SJCRH30 (cell line): Measurements from ENCODE around the gene TM9SF4. TPM values are rescaled to one million over a fixed set of nuclear protein-coding genes. Genes with fewer than 3 reads are reported as not detected.

ENCODE experiments used
- DNase-seq, 2 experiments: peaks; one replicate each; pipeline ENCODE4 v3.0.0-alpha.2; 2015 to 2020
- H3K27ac ChIP-seq: fragments of 250-450 bp; sonication (Bioruptor Pico); 2 replicates; pipeline ENCODE4 v1.5.1; 2020; ENCODE audit warnings: mild to moderate bottlenecking, moderate library complexity
- H3K27me3 ChIP-seq: fragments of 250-450 bp; sonication (Bioruptor Pico); 2 replicates; pipeline ENCODE4 v1.5.1; 2020; ENCODE audit warnings: mild to moderate bottlenecking, moderate library complexity
- H3K36me3 ChIP-seq: fragments of 250-450 bp; sonication (Bioruptor Pico); 2 replicates; pipeline ENCODE4 v1.5.1; 2020; ENCODE audit warnings: mild to moderate bottlenecking, moderate library complexity
- H3K4me1 ChIP-seq: fragments of 250-450 bp; sonication (Bioruptor Pico); 2 replicates; pipeline ENCODE4 v1.5.1; 2020; ENCODE audit warnings: mild to moderate bottlenecking, moderate library complexity
- H3K4me3 ChIP-seq: fragments of 250-450 bp; sonication (Bioruptor Pico); 2 replicates; pipeline ENCODE4 v1.5.1; 2020; ENCODE audit warnings: mild to moderate bottlenecking, moderate library complexity
- H3K9me3 ChIP-seq: fragments of 250-450 bp; sonication (Bioruptor Pico); replicated peaks from 2 replicates; pipeline ENCODE4 v1.5.1; 2020; ENCODE audit warnings: mild to moderate bottlenecking, moderate library complexity
- total RNA-seq: library from RNA; depleted of rRNA; stranded (reverse); fragments of >200 nt; shearing (Covaris generic); gene quantifications from 2 replicates; pipeline ENCODE4 v1.2.3, GENCODE V29; 2014

TM9SF4 gene
- total RNA-seq, 1 experiment from 2014 or later, result 40.0 TPM

DNA sequence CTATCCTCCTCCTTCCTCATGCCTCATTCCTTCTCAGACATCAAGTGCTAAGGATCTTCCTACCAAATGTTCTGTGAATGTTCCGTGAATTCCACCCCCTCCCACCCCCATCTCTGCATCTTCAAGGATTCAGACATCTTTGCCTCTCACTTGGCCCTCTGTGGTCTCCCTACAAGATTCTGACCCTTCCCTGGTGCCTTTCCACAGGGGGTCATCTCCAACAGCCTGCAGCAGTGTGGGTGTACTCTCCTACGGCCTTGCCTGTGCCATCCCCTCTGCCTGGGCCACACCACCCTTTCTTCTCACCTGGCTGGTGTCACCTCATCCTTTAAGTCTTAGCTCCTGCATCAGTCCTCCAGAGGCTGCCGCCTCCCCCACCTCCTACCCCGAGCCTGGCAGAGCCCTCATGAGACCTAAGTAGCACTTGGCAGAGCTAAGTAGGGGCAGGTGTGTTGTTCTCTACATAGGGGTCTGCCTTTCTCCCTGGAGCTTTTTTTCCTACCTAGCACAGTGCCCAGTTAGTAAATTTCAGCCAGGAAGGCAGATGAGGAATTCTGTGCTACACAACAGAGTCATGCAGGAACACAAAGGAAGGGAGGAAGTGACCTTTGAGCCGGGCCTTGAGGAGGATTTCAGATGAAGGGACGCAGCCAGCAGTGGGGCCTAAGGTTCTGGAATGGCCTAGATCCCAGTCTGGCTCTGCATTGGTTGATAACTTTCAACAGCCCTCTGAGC lies 43.1 kb downstream of the TM9SF4 start:
- DNase-seq, result no peak
- H3K36me3 ChIP-seq, result peaks cover 37% of the 10 kb centered on the region
- no peak overlapping the region for H3K4me3 ChIP-seq
- H3K4me1 ChIP-seq, result peaks cover 6% of the 10 kb centered on the region; the same call in 1 of the 2 replicates
- H3K27ac ChIP-seq, result no peak overlapping the region
- H3K27me3 ChIP-seq, result no peaks in the 10 kb centered on the region
- no peaks in the 10 kb centered on the region for H3K9me3 ChIP-seq

DNA sequence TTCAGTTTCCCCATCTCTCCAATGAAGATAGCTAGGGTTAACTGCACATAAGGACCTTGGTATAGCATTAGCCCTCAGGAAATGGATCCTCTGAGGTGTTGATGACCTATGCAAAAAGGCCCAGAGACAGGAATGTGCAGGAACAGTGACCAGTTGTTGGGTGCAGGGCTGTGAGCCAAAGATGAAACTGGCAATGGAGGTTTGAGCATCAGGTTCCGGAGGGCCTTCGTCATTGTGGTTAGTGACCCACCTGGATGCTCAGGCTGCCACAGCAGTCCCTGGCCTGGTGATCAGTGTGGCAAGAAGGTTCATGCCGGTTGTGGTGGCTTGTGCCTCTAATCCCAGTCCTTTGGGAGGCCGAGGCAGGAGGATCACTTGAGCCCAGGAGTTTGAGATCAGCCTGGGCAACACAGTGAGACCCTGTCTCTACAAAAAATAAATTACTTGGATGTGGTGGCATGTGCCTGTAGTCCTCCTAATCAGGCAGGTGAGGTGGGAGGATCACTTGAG lies 43.7 kb downstream of the TM9SF4 start:
- Histone ChIP-seq H3K27ac (no peak overlapping the region), H3K36me3 (peaks cover 35% of the 10 kb centered on the region), H3K27me3 (no peaks in the 10 kb centered on the region), H3K4me1 (peaks cover 6% of the 10 kb centered on the region; the same call in 1 of the 2 replicates), H3K9me3 (no peaks in the 10 kb centered on the region), H3K4me3 (no peak overlapping the region)
- DNase-seq, result no peak

DNA sequence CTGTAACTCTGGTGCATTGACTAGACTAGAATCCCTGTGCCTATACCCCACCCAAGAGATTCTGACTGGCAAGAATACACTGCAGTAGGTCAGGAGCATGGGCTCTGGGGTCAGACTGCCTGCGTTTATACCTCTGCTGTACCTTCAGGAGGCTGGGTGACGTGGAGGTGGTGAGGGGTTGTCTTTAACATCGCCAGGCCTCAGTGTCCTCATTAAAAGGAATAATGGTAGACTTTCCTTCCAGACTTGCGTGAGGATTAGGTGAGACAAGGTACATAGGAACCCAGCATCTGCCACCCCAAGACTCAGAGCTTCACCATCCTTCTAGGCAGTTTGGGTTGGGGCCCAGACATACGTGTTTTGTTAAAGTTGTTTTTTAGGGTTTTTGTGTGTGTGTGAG lies 44.3 kb downstream of the TM9SF4 start:
- H3K27ac ChIP-seq, result no peak overlapping the region
- no peak for DNase-seq
- H3K36me3 ChIP-seq, result peaks cover 36% of the 10 kb centered on the region
- no peak overlapping the region for H3K4me3 ChIP-seq
- peaks cover 6% of the 10 kb centered on the region; the same call in 1 of the 2 replicates for H3K4me1 ChIP-seq
- H3K27me3 ChIP-seq, result no peaks in the 10 kb centered on the region
- no peaks in the 10 kb centered on the region for H3K9me3 ChIP-seq

DNA sequence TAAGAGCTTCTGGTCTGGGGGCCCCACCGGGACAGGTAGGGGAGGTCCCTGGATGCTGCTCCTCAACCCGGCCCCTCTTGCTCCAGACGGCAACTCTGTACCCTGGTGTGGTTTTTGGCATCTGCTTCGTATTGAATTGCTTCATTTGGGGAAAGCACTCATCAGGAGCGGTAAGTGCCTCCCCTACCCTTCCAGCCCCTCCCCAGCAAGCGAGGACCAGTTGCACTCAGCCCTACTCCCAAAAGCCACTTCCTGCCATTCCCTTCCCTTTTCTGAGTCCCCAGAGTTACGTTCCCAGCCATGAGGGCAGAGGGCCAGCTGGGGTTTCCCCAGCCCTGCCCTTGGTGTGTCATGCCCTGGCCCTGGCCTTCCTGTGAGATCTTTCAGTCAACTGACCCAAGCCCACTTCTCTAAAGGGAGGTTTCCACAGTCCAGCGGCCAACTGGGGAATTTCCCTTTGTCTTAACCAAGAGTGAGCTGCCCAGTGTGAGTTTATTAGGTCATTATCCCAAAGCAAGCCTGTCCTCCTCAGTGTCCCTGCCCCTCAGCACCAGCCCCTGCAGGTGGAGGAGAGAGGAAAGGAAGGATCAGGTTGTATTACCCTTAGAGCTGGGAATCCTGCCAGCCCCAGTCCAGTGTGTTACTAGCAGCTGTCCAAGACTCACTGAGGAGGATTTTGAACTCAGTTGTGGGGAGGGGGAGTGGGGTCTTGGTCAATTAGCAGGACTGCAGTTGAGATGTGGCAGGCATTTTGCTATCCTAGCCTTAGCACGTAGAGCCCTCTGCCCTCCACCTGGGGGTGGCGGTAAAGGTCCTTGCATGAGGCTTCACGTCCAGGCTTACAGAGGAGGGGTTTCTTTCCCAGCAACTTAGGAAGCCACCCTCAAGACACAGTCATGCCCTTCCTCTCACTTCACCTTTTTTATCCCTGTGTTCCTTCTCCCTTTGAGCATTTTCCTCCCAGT lies 45.8 kb downstream of the TM9SF4 start:
- peaks cover 38% of the 10 kb centered on the region for H3K36me3 ChIP-seq
- peak; percentile 63 to 66 for DNase-seq
- no peaks in the 10 kb centered on the region for H3K9me3 ChIP-seq
- H3K27me3 ChIP-seq, result no peaks in the 10 kb centered on the region
- H3K27ac ChIP-seq, result no peak overlapping the region
- no peak overlapping the region for H3K4me3 ChIP-seq
- peaks cover 6% of the 10 kb centered on the region; the same call in 1 of the 2 replicates for H3K4me1 ChIP-seq

DNA sequence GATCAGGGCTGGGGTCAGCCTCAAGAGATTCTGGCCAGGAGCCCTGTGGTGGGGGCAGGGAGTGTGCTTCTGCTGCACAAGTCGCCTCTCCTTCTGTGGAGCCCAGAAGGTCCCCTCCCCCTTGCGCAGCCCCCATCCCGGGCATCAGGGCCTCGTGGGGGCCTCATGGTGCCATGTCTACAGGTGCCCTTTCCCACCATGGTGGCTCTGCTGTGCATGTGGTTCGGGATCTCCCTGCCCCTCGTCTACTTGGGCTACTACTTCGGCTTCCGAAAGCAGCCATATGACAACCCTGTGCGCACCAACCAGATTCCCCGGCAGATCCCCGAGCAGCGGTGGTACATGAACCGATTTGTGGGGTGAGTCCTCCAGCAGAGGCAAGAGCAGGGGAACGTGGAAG lies 48.1 kb downstream of the TM9SF4 start:
- H3K9me3 ChIP-seq, result no peaks in the 10 kb centered on the region
- no peaks in the 10 kb centered on the region for H3K27me3 ChIP-seq
- H3K4me3 ChIP-seq, result no peak overlapping the region
- DNase-seq, result no peak
- no peak overlapping the region for H3K27ac ChIP-seq
- H3K4me1 ChIP-seq, result peaks cover 6% of the 10 kb centered on the region; the same call in 1 of the 2 replicates
- H3K36me3 ChIP-seq, result peaks cover 50% of the 10 kb centered on the region

DNA sequence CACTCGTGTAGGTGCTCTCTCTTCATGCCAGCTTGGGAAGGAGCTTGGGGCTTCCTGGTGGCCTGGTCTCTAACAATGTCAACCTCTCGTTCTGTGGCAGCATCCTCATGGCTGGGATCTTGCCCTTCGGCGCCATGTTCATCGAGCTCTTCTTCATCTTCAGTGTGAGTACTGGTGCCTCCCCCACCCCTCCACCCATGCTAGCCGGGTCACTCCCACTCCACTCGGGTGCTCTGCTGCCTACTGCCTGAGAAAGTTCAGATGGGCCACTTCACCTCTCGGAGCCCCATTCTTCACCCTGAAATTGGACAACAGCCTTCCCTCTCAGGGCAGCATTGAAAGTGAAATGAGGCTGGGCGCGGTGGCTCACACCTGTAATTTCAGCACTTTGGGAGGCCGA lies 48.8 kb downstream of the TM9SF4 start:
- Histone ChIP-seq H3K9me3 (no peaks in the 10 kb centered on the region), H3K27me3 (no peaks in the 10 kb centered on the region), H3K4me1 (peaks cover 6% of the 10 kb centered on the region; the same call in 1 of the 2 replicates), H3K36me3 (peaks cover 48% of the 10 kb centered on the region), H3K4me3 (no peak overlapping the region), H3K27ac (no peak overlapping the region)
- DNase-seq, result no peak

DNA sequence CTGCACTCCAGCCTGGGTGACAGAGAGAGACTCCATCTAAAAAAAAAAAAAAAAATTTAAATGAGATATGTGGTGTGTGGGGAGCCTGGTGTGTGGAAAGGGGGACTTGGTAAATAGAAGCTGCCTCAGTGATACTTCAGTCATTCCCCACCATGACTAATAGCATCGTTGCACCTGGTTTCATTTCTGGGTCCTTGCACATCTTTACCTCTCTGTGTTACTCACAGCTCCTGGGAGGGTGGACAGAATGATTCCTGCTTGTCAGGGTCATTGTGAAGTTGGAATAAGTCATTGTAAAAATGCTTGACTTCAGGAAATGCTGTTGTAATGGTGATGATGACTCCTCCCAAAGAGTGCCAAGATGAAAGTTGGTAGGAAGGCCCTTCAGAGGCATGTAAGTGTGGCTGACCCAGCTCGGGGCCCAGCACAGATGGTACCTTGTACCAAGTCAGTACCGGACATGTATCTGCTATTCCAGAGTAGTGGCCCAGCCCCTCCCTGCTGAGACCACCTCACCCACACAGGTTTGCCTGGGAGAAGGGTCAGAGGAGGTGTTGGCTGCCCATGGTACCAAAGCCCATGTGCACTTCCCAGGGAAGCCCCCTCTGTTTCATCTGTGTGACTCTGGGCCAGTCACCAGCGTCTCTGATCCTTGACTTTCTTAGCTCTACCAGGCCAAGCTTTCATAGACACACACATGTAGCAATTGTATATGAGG lies 49.6 kb downstream of the TM9SF4 start:
- H3K4me1 ChIP-seq, result peaks cover 6% of the 10 kb centered on the region; the same call in 1 of the 2 replicates
- no peak overlapping the region for H3K4me3 ChIP-seq
- H3K9me3 ChIP-seq, result no peaks in the 10 kb centered on the region
- H3K36me3 ChIP-seq, result peaks cover 43% of the 10 kb centered on the region
- no peaks in the 10 kb centered on the region for H3K27me3 ChIP-seq
- no peak overlapping the region for H3K27ac ChIP-seq
- DNase-seq, result no peak

DNA sequence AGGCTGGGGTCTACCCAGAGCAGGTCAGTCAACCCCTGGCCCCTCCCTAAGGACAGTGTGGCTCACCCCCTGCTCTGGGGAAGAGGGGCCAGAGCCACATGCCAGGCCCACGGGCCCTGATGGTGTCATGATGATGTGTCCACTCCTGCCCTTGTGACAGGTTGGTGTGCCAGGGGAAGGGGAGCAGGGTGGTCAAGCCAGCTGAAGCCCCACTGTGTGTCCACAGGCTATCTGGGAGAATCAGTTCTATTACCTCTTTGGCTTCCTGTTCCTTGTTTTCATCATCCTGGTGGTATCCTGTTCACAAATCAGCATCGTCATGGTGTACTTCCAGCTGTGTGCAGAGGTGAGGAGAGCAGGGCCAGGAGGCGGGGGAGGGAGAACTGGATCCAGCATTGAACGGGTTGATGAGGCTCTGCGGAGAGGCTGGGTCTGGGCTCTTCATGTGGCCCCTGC lies 50.3 kb downstream of the TM9SF4 start:
- Histone ChIP-seq H3K36me3 (peaks cover 43% of the 10 kb centered on the region), H3K27me3 (no peaks in the 10 kb centered on the region), H3K27ac (no peak overlapping the region)

DNA sequence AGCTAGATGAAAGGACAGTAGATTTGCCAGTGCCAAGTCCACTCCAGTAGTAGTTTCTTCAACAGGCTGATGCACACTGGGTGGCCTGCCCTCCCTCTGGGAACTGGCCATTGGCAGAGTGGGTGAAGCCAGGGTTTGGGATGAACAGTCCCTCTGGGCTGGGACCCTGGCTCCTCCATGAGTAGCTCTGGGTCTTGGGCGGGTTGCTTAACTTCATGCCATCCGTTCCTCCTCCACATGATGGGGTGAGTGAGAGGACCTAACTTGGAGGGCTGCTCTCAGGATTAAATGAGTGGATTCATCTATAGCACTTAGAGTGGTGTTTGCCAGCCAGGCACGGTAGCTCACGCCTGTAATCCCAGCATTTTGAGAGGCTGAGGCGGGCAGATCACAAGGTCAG lies 50.8 kb downstream of the TM9SF4 start:
- Histone ChIP-seq H3K36me3 (peaks cover 43% of the 10 kb centered on the region), H3K27ac (no peak overlapping the region), H3K4me3 (no peak overlapping the region)

More for the DNA sequence above, 50.3 kb downstream of the TM9SF4 start:
- Histone ChIP-seq H3K4me3 (no peak overlapping the region), H3K9me3 (no peaks in the 10 kb centered on the region), H3K4me1 (peaks cover 6% of the 10 kb centered on the region; the same call in 1 of the 2 replicates)
- DNase-seq, result no peak

DNA sequence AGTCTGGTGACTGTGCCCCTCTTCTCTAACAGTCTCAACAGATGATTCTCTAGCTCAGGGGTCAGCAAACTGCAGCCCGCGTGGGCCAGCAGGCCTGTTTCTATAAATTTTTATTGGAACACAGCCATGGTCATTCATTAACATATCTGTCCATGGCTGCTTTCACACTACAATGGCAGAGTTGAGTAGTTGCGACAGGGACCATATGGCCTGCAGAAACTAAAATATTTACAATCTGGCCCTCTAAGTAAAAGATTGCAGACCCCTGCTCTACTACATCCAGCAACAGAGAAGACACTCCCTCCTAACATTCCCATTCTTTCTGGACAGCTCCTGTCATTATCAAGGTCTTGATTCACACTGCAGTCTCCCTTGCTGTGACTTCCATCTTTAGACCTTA lies 52.8 kb downstream of the TM9SF4 start:
- H3K9me3 ChIP-seq, result no peaks in the 10 kb centered on the region
- no peak for DNase-seq
- no peaks in the 10 kb centered on the region for H3K27me3 ChIP-seq
- no peak overlapping the region for H3K4me3 ChIP-seq
- H3K4me1 ChIP-seq, result no peaks in the 10 kb centered on the region
- H3K27ac ChIP-seq, result no peak overlapping the region
- H3K36me3 ChIP-seq, result peaks cover 52% of the 10 kb centered on the region

More for the DNA sequence above, 50.8 kb downstream of the TM9SF4 start:
- peaks cover 6% of the 10 kb centered on the region; the same call in 1 of the 2 replicates for H3K4me1 ChIP-seq
- no peaks in the 10 kb centered on the region for H3K9me3 ChIP-seq
- DNase-seq, result no peak
- no peaks in the 10 kb centered on the region for H3K27me3 ChIP-seq

DNA sequence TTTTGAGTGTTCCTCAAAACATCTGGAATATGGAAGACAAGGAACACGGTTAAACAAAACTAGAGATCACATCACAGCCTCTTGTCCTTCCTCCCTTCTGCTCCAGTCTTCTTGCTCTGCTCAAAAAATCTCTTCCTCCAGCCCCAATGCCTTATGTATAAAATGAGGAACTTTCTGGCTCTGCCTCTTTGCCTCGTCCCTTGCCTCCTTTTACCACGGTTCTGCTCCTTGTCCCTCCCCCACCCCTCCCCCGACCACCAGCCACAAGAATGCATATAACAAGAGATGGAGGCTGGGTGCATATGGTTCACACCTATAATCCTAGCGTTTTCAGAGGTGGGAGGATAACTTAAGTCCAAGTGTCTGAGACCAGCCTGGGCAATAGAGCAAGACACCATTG lies 54.4 kb downstream of the TM9SF4 start:
- no peak for DNase-seq
- no peak overlapping the region for H3K27ac ChIP-seq
- H3K4me3 ChIP-seq, result no peak overlapping the region
- no peaks in the 10 kb centered on the region for H3K27me3 ChIP-seq
- H3K9me3 ChIP-seq, result no peaks in the 10 kb centered on the region
- H3K36me3 ChIP-seq, result peaks cover 47% of the 10 kb centered on the region
- H3K4me1 ChIP-seq, result peaks cover 8% of the 10 kb centered on the region

DNA sequence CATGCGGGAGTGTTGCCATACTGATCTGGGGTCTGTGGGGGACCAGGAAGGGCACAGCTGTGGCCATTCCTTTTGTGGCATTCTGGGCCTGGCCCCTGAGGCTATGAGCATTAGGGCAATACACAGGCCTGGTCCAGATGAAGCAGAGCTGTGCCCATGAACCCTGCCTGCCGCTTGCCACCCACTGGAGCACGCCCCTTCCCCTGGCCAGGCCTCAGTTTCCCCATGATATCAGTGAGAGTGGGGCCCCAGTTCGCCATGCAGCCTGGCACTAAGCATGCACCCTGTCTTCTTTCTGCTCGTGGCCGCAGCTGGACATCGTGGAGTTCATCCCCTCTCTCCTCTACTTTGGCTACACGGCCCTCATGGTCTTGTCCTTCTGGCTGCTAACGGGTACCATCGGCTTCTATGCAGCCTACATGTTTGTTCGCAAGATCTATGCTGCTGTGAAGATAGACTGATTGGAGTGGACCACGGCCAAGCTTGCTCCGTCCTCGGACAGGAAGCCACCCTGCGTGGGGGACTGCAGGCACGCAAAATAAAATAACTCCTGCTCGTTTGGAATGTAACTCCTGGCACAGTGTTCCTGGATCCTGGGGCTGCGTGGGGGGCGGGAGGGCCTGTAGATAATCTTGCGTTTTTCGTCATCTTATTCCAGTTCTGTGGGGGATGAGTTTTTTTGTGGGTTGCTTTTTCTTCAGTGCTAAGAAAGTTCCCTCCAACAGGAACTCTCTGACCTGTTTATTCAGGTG lies 55.6 kb downstream of the TM9SF4 start:
- peaks cover 35% of the 10 kb centered on the region for H3K36me3 ChIP-seq
- DNase-seq, result no peak
- H3K27ac ChIP-seq, result no peak overlapping the region
- no peaks in the 10 kb centered on the region for H3K27me3 ChIP-seq
- no peaks in the 10 kb centered on the region for H3K9me3 ChIP-seq
- peaks cover 8% of the 10 kb centered on the region for H3K4me1 ChIP-seq
- H3K4me3 ChIP-seq, result no peak overlapping the region

DNA sequence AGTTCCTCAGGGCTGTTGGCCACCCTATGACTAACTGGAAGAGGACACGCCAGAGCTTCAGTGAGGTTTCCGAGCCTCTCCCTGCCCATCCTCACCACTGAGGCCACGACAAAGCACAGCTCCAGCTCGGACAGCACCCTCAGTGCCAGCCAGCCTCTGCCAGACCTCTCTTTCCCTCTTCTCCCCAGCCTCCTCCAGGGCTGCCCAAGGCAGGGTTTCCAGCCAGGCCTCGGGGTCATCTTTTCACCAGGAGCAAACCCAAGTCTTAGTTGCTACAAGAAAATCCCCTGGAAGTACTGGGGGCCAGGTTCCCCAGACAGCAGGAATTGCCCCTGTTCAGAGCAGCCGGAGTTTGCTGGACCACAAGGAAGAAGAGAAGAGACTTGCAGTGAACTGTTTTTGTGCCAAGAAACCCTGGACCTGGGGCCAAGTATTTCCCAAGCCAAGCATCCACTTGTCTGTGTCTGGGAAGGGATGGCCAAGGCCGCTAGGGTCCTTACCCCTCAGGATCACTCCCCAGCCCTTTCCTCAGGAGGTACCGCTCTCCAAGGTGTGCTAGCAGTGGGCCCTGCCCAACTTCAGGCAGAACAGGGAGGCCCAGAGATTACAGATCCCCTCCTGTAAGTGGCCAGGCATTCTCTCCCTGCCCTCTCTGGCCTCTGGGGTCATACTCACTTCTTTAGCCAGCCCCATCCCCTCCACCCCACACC lies 56.5 kb downstream of the TM9SF4 start:
- no peak overlapping the region for H3K4me3 ChIP-seq
- no peak for DNase-seq

More for the DNA sequence above, 56.5 kb downstream of the TM9SF4 start:
- H3K4me1 ChIP-seq, result peaks cover 8% of the 10 kb centered on the region
- peaks cover 31% of the 10 kb centered on the region for H3K36me3 ChIP-seq
- H3K9me3 ChIP-seq, result no peaks in the 10 kb centered on the region
- no peaks in the 10 kb centered on the region for H3K27me3 ChIP-seq
- H3K27ac ChIP-seq, result no peak overlapping the region
